ENCODE measurements around the gene CACNA2D3. TPM values are rescaled to one million over a fixed set of nuclear protein-coding genes. Genes with fewer than 3 reads are reported as not detected.

Gene CACNA2D3
- total RNA-seq, 1 experiment from 2014 or later: 0.59 TPM

GRCh38 chr3:54510506-54510905 is 388.2 kb downstream of the CACNA2D3 start:
- Histone ChIP-seq H3K27ac (no peak overlapping the region), H3K9me3 (ENCODE audit: insufficient read depth, low read depth) (no peaks in the 10 kb centered on the region), H3K79me2 (ENCODE audit: low read depth) (no peaks in the 10 kb centered on the region), H2AFZ (no peak overlapping the region), H3K4me2 (no peak overlapping the region), H4K20me1 (ENCODE audit: insufficient read depth) (no peaks in the 10 kb centered on the region), H3K4me3 (no peak overlapping the region), H3K4me1 (replicated peaks; ENCODE audit: insufficient read depth) (no peaks in the 10 kb centered on the region), H3F3A (ENCODE audit: insufficient read depth, low read depth) (no peaks in the 10 kb centered on the region), H3K27me3 (ENCODE audit: insufficient read depth, low read depth) (peaks cover 4% of the 10 kb centered on the region; the same call in 1 of the 2 replicates), H3K36me3 (ENCODE audit: low read depth) (no peaks in the 10 kb centered on the region), H3K9me2 (ENCODE audit: insufficient read depth) (no peaks in the 10 kb centered on the region)
- no peak for TF ChIP-seq EZH2 (IDR thresholded peaks at IDR 0.05; ENCODE audit: low read depth)
- TF ChIP-seq CTCF (conservative IDR thresholded peaks at IDR 0.05): no peak
- DNase-seq: no peak
- BruUV-seq (replicated peaks): no TSS peak
- POLR2A ChIA-PET (ENCODE audit: unreplicated experiment): no interaction called here
- CTCF ChIA-PET: no interaction called here
- intact Hi-C loops (cut with micrococcal nuclease; ENCODE audit: unreplicated experiment): no loop called here

- H2AFZ ChIP-seq: no peak overlapping the region
- no TSS peak for BruUV-seq (replicated peaks)
These were observed 389.5 kb downstream of the CACNA2D3 start for GRCh38 chr3:54511766-54512365.

GRCh38 chr3:54514006-54514405 is 391.7 kb downstream of the CACNA2D3 start:
- BruUV-seq (replicated peaks): no TSS peak
- H3F3A ChIP-seq (ENCODE audit: insufficient read depth, low read depth): no peaks in the 10 kb centered on the region
- TF ChIP-seq CTCF (conservative IDR thresholded peaks at IDR 0.05): no peak
- TF ChIP-seq EZH2 (IDR thresholded peaks at IDR 0.05; ENCODE audit: low read depth): no peak
- DNase-seq: no peak
- POLR2A ChIA-PET (ENCODE audit: unreplicated experiment): no interaction called here
- no peaks in the 10 kb centered on the region for H3K4me1 ChIP-seq (replicated peaks; ENCODE audit: insufficient read depth)
- no peaks in the 10 kb centered on the region for H3K9me3 ChIP-seq (ENCODE audit: insufficient read depth, low read depth)
- H3K36me3 ChIP-seq (ENCODE audit: low read depth): no peaks in the 10 kb centered on the region
- H4K20me1 ChIP-seq (ENCODE audit: insufficient read depth): no peaks in the 10 kb centered on the region
- H3K27ac ChIP-seq: no peak overlapping the region
- no peak overlapping the region for H3K4me3 ChIP-seq
- H3K4me2 ChIP-seq: no peak overlapping the region
- CTCF ChIA-PET: no interaction called here
- H3K79me2 ChIP-seq (ENCODE audit: low read depth): no peaks in the 10 kb centered on the region
- no peaks in the 10 kb centered on the region for H3K9me2 ChIP-seq (ENCODE audit: insufficient read depth)
- intact Hi-C loops (cut with micrococcal nuclease; ENCODE audit: unreplicated experiment): no loop called here
- H2AFZ ChIP-seq: no peak overlapping the region
- H3K27me3 ChIP-seq (ENCODE audit: insufficient read depth, low read depth): peaks cover 4% of the 10 kb centered on the region; the same call in 1 of the 2 replicates

More at GRCh38 chr3:54511766-54512365, 389.5 kb downstream of the CACNA2D3 start:
- DNase-seq: no peak
- no peak overlapping the region for H3K4me3 ChIP-seq
- no peak for TF ChIP-seq CTCF (conservative IDR thresholded peaks at IDR 0.05)
- no peak for TF ChIP-seq EZH2 (IDR thresholded peaks at IDR 0.05; ENCODE audit: low read depth)
- no peaks in the 10 kb centered on the region for H4K20me1 ChIP-seq (ENCODE audit: insufficient read depth)
- intact Hi-C loops (cut with micrococcal nuclease; ENCODE audit: unreplicated experiment): no loop called here
- no peaks in the 10 kb centered on the region for H3K79me2 ChIP-seq (ENCODE audit: low read depth)
- no peaks in the 10 kb centered on the region for H3K9me2 ChIP-seq (ENCODE audit: insufficient read depth)
- H3K27ac ChIP-seq: no peak overlapping the region
- peaks cover 4% of the 10 kb centered on the region; the same call in 1 of the 2 replicates for H3K27me3 ChIP-seq (ENCODE audit: insufficient read depth, low read depth)
- ChIA-PET CTCF (no interaction called here), POLR2A (ENCODE audit: unreplicated experiment) (no interaction called here)
- no peaks in the 10 kb centered on the region for H3F3A ChIP-seq (ENCODE audit: insufficient read depth, low read depth)
- no peak overlapping the region for H3K4me2 ChIP-seq
- no peaks in the 10 kb centered on the region for H3K9me3 ChIP-seq (ENCODE audit: insufficient read depth, low read depth)
- no peaks in the 10 kb centered on the region for H3K4me1 ChIP-seq (replicated peaks; ENCODE audit: insufficient read depth)
- H3K36me3 ChIP-seq (ENCODE audit: low read depth): no peaks in the 10 kb centered on the region

All from PC-9 (cell line).